HG03066 (cell line): ENCODE data around the gene CAPN9.
"Not testable (repeated sequence)": the region's sequence is repeated elsewhere in the genome, so short reads cannot be mapped to it uniquely, and the experiment has no call there.

ENCODE experiments used
- ATAC-seq: cut with Tn5 transposase; IDR thresholded peaks from one replicate; pipeline ENCODE4 v1.9.1; 2021; ENCODE audit warnings: low read depth; ENCODE audit not compliant: unreplicated experiment

CAPN9 gene

GRCh38 chr1:230843503-230844309 is 96.5 kb downstream of the CAPN9 start:
- no peak for ATAC-seq

GRCh38 chr1:230844561-230844960 is 97.4 kb downstream of the CAPN9 start:
- ATAC-seq: no peak

- not testable (repeated sequence) for ATAC-seq
Measured at GRCh38 chr1:230845184-230845583, 98.0 kb downstream of the CAPN9 start.

GRCh38 chr1:230848235-230848634 is 101.0 kb downstream of the CAPN9 start:
- ATAC-seq: no peak

GRCh38 chr1:230849451-230850224 is 102.5 kb downstream of the CAPN9 start:
- ATAC-seq: no peak

- no peak for ATAC-seq
Measured at GRCh38 chr1:230850547-230850946, 103.4 kb downstream of the CAPN9 start.

GRCh38 chr1:230851291-230851691 is 104.1 kb downstream of the CAPN9 start:
- no peak for ATAC-seq
